ENCODE results near the gene PPP1R14C.

PPP1R14C gene

GRCh38 chr6:150195996-150196417 lies 53.2 kb downstream of the PPP1R14C start:
- DNase-seq (ENCODE audit: low read depth): no peak

GRCh38 chr6:150196942-150197745 lies 54.3 kb downstream of the PPP1R14C start:
- DNase-seq (ENCODE audit: low read depth): no peak

DNA sequence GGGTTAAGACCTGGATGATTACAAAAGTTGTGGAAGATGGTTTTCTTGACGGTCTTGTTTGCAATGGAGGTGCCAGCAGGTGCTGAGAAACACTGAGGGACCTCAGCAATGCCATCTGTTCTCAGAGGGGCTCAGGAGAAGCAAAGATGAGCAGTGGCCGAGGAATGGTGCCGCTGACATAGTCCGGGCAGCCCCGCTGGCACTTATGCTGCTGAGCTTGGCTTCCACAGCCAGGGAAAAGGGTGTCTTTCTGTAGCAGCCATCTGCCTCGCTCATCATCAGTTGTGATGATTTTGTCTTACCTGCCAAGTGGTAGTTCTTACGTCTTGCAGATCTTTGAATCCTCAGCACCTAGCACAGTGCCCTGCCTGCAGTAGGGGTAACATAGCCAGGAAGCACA lies 55.7 kb downstream of the PPP1R14C start:
- DNase-seq (ENCODE audit: low read depth): no peak

- DNase-seq (ENCODE audit: low read depth): no peak
These were observed 56.4 kb downstream of the PPP1R14C start for GRCh38 chr6:150199241-150199640.

DNA sequence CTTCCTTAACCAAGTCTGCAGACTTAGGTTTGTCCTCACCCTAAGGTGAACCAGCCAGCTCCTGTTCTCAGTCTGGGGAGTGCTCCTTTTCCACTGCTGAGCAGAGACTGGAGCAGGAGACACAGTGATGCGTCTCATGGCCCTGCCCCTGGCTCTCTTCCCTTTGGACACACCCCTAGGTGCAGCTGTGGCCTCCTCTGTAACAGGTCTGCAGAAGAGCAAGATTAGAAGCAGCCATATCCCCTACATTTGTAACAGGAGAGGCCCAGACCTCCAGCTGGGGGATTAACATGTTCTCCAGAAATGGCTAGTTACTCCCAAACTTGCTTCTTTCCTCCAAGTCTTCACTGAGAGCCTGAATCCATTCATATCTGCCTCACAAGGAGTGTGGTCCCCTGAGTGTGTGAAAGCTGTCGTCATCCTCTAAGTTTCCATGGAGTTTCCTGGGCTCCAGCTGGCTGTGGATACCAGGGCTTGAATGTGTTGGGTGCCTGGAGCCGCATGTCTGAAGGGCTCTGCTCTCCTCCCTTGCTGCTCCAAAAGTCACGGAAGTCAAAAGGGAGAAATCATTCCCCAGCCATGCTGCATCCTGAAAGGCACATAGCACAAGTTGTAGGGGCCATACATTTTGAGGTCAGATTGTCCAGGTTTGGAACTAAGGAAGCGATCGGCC lies 57.7 kb downstream of the PPP1R14C start:
- DNase-seq (ENCODE audit: low read depth): no peak

GRCh38 chr6:150201285-150201684 lies 58.4 kb downstream of the PPP1R14C start:
- DNase-seq (ENCODE audit: low read depth): no peak

- DNase-seq (ENCODE audit: low read depth): no peak
These were observed 59.0 kb downstream of the PPP1R14C start for GRCh38 chr6:150201772-150202329.

DNA sequence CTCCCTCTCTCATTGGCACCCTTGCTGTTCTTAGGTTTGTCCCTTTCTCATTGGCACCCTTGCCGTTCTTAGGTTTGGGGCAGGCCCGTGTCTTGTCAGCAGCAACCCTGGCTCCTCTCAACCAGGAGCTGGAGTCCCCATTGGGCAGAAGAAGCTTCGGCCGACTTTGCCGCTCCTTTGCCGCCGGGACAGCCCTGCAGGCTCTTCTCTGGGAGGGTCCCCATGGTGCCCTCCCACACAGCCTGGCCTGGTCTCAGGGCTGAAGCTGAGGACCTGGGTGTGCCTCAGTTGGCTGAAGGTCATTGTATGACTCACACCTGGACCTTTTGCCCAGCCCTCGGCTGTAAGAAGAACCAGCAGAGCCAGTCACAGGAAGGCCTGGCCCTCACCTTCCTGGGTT lies 59.6 kb downstream of the PPP1R14C start:
- DNase-seq (ENCODE audit: low read depth): no peak

- DNase-seq (ENCODE audit: low read depth): no peak
These were observed 60.1 kb downstream of the PPP1R14C start for GRCh38 chr6:150202934-150203333.

DNA sequence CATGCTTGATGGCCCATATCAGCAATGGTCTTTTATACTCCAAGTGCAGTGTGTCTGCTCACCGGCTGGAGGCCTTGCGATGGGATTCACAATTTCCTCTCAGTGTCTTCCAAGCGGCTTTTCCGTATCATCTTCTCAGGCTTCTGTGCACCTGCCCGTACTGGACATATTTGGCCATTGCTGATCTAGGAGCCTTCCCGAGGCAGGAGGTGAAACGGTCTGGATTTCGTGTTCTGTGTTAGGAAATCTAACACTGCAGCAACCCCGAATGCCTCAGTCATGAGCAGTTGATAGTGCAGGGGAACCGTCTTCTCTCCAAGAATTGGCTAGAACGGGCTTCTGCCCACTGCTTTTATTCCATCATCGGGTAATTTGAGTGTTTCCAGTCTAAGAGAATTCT lies 60.5 kb downstream of the PPP1R14C start:
- no peak for DNase-seq (ENCODE audit: low read depth)

- no peak for DNase-seq (ENCODE audit: low read depth)
These were observed 61.2 kb downstream of the PPP1R14C start for GRCh38 chr6:150203871-150204545.

DNA sequence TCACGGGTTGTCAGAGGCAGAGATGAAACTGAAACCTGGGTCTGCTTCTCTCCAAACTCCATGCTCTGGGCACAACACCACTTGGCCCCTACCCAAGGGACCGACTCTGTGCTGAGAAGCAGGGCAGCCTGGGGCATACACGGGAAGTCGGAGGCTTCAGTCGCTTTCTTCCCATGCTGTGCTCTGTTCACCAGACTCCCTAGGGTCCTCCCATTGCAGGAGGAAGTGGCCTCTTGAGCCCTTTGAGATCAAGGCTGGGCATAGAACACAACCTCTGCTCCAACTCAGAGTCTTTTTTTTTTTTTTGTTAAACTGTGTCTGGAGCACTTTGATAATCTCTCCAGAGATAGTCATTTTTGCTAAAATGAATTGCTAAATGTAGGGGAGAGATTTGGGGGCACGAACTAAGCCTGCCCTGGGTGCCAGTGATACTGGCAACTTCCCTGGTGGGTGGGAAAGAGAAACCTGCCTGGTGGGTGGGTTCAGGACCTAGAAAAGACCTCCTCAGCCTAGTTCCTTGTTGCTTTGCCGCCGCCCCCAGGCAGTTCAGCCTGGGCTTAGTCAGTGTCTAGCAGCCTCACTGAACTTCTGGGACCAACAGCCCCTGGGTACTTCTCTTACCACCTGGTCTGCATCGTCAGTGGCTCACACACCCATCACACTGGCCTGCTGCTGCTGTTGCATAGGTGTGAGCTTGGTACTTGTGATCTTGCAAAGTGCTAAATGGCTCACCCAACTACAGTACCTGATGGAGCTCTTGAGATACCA lies 62.0 kb downstream of the PPP1R14C start:
- no peak for DNase-seq (ENCODE audit: low read depth)

- no peak for DNase-seq (ENCODE audit: low read depth)
These were observed 65.2 kb downstream of the PPP1R14C start for GRCh38 chr6:150207931-150208570.

DNA sequence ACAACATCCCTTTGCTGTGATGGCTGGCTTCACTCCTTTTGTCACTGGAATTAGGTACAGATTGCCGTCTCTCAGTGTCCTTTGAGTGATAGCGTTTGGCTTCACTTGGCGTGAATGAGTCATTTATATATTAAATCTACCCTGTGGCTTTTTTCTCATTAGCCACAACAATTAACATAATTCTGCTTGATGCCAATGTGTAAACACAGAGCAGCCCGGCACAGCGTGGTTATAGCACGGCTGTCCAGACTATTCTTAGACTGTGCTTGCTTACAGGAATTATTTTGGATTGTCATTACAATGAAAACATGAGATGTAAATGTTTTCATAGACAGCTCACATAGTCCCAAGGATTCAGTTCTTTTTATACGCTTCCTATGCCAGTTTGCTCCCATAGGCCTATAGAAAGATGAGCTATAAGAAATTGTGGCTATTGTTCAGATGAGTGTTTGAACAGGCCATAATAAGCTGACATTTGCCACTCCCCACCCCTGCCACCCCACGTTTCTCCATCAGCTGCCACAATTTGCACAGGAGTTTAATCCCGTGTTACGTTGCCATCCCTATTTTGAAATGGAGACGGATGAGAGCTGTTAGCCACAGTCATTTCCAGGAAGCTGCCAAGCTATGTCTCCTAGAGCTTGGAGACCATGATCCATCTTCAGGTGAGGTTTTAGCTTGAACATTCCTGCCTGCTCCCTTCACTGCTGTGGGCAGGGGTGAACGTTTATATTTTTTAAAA lies 65.9 kb downstream of the PPP1R14C start:
- no peak for DNase-seq (ENCODE audit: low read depth)

GRCh38 chr6:150209415-150209814 lies 66.6 kb downstream of the PPP1R14C start:
- no peak for DNase-seq (ENCODE audit: low read depth)

DNA sequence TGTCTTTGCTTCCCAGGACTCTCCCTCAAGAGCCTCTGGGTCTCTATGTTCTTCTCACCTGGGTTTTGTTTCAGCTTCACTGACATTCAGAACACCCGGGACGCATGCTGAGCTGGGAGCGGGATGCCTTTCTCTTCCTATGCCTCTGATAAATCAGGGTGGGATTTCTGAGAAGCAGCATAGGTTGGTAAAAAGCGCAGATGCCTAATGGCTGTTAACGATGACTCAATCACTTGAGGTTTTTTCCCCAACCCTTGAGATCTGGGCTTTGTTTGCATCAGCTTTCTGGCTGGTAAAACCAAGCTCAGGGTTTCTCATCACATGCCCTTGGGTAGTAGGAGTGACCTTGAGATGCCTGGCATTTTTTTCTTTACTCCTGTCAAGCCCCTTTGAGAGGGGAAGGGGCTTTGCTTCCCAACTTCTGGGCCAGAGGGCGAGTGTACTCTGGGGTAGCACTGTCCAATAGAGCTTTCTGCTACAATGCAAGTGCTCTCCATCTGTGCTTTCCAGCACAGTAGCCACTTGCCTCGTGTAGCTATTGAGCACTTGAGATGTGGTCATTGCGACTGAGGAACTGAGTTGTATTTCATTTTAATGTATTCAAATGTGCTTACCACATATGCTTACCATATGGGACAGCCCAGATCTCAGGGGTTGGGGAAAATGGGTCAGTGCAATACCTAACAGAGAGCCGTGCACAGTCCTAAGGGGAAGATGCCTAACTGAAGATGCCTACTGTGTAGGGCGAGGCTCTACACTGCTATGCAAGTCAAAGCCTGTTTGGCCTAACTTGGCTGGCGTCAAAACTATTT lies 69.1 kb downstream of the PPP1R14C start:
- DNase-seq (ENCODE audit: low read depth): no peak

GRCh38 chr6:150212778-150213177 lies 69.9 kb downstream of the PPP1R14C start:
- DNase-seq (ENCODE audit: low read depth): no peak

DNA sequence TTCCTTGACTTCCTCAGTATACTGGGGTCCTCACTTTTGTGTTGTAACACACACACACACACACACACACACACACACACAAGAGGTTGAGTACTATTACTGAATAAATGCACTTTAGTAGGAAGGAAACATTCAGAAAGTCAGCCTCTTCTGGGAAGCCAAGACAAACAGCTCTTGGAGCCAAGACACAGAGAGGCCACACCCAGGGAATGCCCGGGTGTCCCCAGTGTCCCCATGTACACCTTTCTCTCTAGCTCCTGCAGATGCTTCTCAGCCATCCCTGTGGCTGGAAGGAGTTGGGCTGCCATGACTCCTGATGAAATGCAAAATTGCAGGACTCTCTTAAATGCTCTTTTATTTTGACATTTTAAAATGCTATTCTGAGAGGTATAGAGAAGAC lies 70.5 kb downstream of the PPP1R14C start:
- no peak for DNase-seq (ENCODE audit: low read depth)

GRCh38 chr6:150214310-150214709 lies 71.5 kb downstream of the PPP1R14C start:
- no peak for DNase-seq (ENCODE audit: low read depth)
